Naive thymus-derived CD4-positive, alpha-beta T cell (primary cell): ENCODE results near the gene ORC5. TPM values are rescaled to one million over a fixed set of nuclear protein-coding genes. Genes with fewer than 3 reads are reported as not detected.
"Not testable (repeated sequence)": the region's sequence is repeated elsewhere in the genome, so short reads cannot be mapped to it uniquely, and the experiment has no call there.

Experiments used
- ATAC-seq: fragments of 150-1000 bp; cut with Tn5 transposase; 2 replicates; pipeline ENCODE4 v1.10.0; 2021; ENCODE audit warnings: mild to moderate bottlenecking, moderate library complexity
- CTCF ChIA-PET: fragments of 350-600 bp; sonication (Branson Sonifier 250); formaldehyde crosslinking; loops from one replicate; lab custom pipeline; 2021; ENCODE audit warnings: antibody characterized with exemption; lab: Charles Lee
- POLR2A ChIA-PET: fragments of 350-600 bp; sonication (Branson Sonifier 250); formaldehyde crosslinking; loops from one replicate; lab custom pipeline; 2021; ENCODE audit warnings: antibody characterized with exemption, inconsistent platforms; lab: Charles Lee
- DNase-seq, 9 donors: peaks; one replicate each; pipeline versions ENCODE4 v3.0.0 to v3.0.0-alpha.2; 2020 to 2022; ENCODE audit warnings: mixed read lengths in 1 of 9
- H3K27ac ChIP-seq: one replicate; pipeline ENCODE4 v1.7.0; 2013; ENCODE audit warnings: mild to moderate bottlenecking, low read depth, low read length, moderate library complexity
- H3K27me3 ChIP-seq, 2 donors: one replicate each; pipeline ENCODE4 v1.7.0; 2013; ENCODE audit warnings: low read length in 2 of 2, mild to moderate bottlenecking in 2 of 2, moderate library complexity in 2 of 2; ENCODE audit not compliant: control insufficient read depth in 2 of 2, insufficient read depth in 2 of 2
- H3K36me3 ChIP-seq, 3 experiments: 1 replicate in 2 of 3; 2 replicates in 1 of 3; pipeline ENCODE4 v1.7.0; 2013; ENCODE audit warnings: low read length in 3 of 3, mild to moderate bottlenecking in 3 of 3, moderate library complexity in 1 of 3; ENCODE audit not compliant: insufficient read depth in 3 of 3, control insufficient read depth in 2 of 3
- H3K4me1 ChIP-seq, 2 donors: one replicate each; pipeline ENCODE4 v1.7.0; 2013; ENCODE audit warnings: low read length in 2 of 2, mild to moderate bottlenecking in 2 of 2, moderate library complexity in 1 of 2; ENCODE audit not compliant: control insufficient read depth in 2 of 2, insufficient read depth in 2 of 2
- H3K4me3 ChIP-seq: 2 replicates; pipeline ENCODE4 v1.7.0; 2013; ENCODE audit warnings: mild to moderate bottlenecking, low read length
- H3K9me3 ChIP-seq, 3 experiments: 1 replicate in 2 of 3; 2 replicates in 1 of 3; pipeline ENCODE4 v1.7.0; 2013; ENCODE audit warnings: low read length in 3 of 3; ENCODE audit not compliant: control insufficient read depth in 2 of 3
- H3K27ac Mint-ChIP-seq, 9 donors: one replicate each; pipeline ENCODE4 v1.8.0; 2020 to 2022; ENCODE audit warnings: mixed read lengths in 9 of 9, mild to moderate bottlenecking in 8 of 9, moderate library complexity in 5 of 9, inconsistent platforms in 2 of 9
- H3K27me3 Mint-ChIP-seq, 5 donors: one replicate each; pipeline ENCODE4 v1.8.0; 2021 to 2022; ENCODE audit warnings: mixed read lengths in 5 of 5, mild to moderate bottlenecking in 1 of 5
- H3K36me3 Mint-ChIP-seq, 5 donors: one replicate each; pipeline ENCODE4 v1.8.0; 2020 to 2022; ENCODE audit warnings: mixed read lengths in 5 of 5, mild to moderate bottlenecking in 3 of 5, inconsistent platforms in 1 of 5
- H3K4me1 Mint-ChIP-seq, 7 donors: one replicate each; pipeline ENCODE4 v1.8.0; 2020 to 2022; ENCODE audit warnings: mixed read lengths in 7 of 7, mild to moderate bottlenecking in 3 of 7, inconsistent platforms in 1 of 7
- H3K4me3 Mint-ChIP-seq, 10 donors: one replicate each; pipeline ENCODE4 v1.8.0; 2020 to 2022; ENCODE audit warnings: mild to moderate bottlenecking in 10 of 10, mixed read lengths in 10 of 10, moderate library complexity in 6 of 10, inconsistent platforms in 2 of 10
- H3K9me3 Mint-ChIP-seq, 11 donors: one replicate each; pipeline ENCODE4 v1.8.0; 2020 to 2022; ENCODE audit warnings: mixed read lengths in 11 of 11, mild to moderate bottlenecking in 4 of 11, inconsistent platforms in 1 of 11, moderate library complexity in 1 of 11
- intact Hi-C, 2 donors: fragments of 100-400 bp; cut with micrococcal nuclease; formaldehyde crosslinking; loops; one replicate each; pipeline ENCODE4 v1.15.1; 2023
- polyA plus RNA-seq, 2 donors: library from polyadenylated mRNA; unstranded; fragments of 300-500 nt; fragmentation: Illumina TruSeq; gene quantifications; one replicate each; pipeline ENCODE4 v1.2.3, GENCODE V29; 2021
- total RNA-seq, 6 experiments: library from RNA in 5 of 6; stranded (reverse) in 5 of 6; gene quantifications; 1 replicate in 5 of 6; 2 replicates in 1 of 6; pipeline ENCODE4 v1.2.3 and lab custom pipeline; 2021 to 2026

The ORC5 gene
- total and polyA plus RNA-seq, 7 experiments from 2014 or later: 15.9 to 30.3 (median 25.4) TPM

GRCh38 chr7:104241538-104242209 lies 33.9 kb upstream of the ORC5 start:
- Histone ChIP-seq H3K27ac (no peak overlapping the region), H3K36me3 (no peaks in the 10 kb centered on the region), H3K4me3 (no peak overlapping the region), H3K9me3 (no peaks in the 10 kb centered on the region), H3K4me1 (no peaks in the 10 kb centered on the region), H3K27me3 (no peaks in the 10 kb centered on the region)
- intact Hi-C loops: no loop called here
- H3K9me3 Mint-ChIP-seq: no peaks in the 10 kb centered on the region
- H3K36me3 Mint-ChIP-seq: no peaks in the 10 kb centered on the region
- ATAC-seq: no peak
- no peak for DNase-seq
- H3K27ac Mint-ChIP-seq: no peak overlapping the region
- POLR2A ChIA-PET: interaction anchor here (0.7 kb wide), 1 partner anchor 1022 kb away, joined by 3 read pairs; no protein-coding TSS in a partner anchor
- H3K27me3 Mint-ChIP-seq: peaks cover 19 to 56% (median 44%) of the 10 kb centered on the region in 5 donors
- H3K4me3 Mint-ChIP-seq: no peak overlapping the region
- CTCF ChIA-PET: interaction anchor here (0.6 to 0.7 kb wide), 2 partner anchors 13 kb away, joined by 3 to 4 read pairs; no protein-coding TSS in a partner anchor
- H3K4me1 Mint-ChIP-seq: peaks cover 0 to 1% (median 0%) of the 10 kb centered on the region in 7 donors

DNA sequence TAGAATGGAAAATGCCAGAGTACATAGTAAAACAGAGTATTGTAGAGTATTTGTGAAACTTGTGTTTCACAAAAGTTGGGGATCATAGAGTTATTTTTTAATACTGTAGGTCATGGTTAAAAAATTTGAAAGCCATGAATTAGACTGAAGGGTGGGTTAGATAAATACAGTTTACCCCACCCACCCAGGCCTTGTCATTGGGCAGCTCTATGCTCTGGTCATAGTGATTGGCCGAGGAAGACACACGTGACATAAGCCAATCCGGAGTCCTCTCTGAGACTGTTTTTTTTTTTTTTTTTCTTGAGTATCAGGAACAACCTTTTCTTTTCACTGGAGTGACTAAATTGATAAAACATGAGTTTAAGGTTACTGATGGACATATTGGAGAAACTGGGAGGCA lies 33.3 kb upstream of the ORC5 start:
- Mint-ChIP-seq H3K4me1 (peaks cover 0 to 1% (median 0%) of the 10 kb centered on the region in 7 donors), H3K27me3 (peaks cover 19 to 54% (median 47%) of the 10 kb centered on the region in 5 donors), H3K27ac (no peak overlapping the region), H3K36me3 (no peaks in the 10 kb centered on the region), H3K9me3 (no peaks in the 10 kb centered on the region), H3K4me3 (no peak overlapping the region)
- DNase-seq: no peak
- POLR2A ChIA-PET: interaction anchor here (0.7 kb wide), 1 partner anchor 1022 kb away, joined by 3 read pairs; no protein-coding TSS in a partner anchor
- intact Hi-C loops: no loop called here
- no peaks in the 10 kb centered on the region for H3K36me3 ChIP-seq
- ATAC-seq: no peak
- CTCF ChIA-PET: interaction anchor here (0.7 kb wide), 1 partner anchor 12 kb away, joined by 4 read pairs; no protein-coding TSS in a partner anchor
- H3K4me3 ChIP-seq: no peak overlapping the region
- H3K27ac ChIP-seq: no peak overlapping the region
- no peaks in the 10 kb centered on the region for H3K27me3 ChIP-seq
- no peaks in the 10 kb centered on the region for H3K4me1 ChIP-seq
- H3K9me3 ChIP-seq: no peaks in the 10 kb centered on the region

DNA sequence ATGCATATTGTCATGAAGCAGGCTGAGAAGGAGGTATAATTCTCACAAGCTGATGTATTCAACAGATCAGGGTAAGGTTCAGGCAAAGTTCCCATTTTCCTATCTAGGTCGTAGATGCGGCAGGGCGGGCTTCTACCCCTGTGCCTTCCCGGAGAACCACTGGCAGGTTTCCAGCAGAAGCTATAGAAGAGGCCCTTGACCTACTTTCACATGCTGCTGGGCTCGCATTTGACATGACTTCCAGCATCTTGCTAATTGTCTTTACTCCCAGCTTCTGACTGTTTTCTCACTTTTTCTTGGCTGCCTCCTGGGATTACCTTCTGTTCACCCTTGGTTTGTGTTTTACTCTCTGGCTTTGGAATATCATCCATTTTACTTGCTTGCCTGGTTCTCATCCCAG lies 32.6 kb upstream of the ORC5 start:
- no peak for ATAC-seq

DNA sequence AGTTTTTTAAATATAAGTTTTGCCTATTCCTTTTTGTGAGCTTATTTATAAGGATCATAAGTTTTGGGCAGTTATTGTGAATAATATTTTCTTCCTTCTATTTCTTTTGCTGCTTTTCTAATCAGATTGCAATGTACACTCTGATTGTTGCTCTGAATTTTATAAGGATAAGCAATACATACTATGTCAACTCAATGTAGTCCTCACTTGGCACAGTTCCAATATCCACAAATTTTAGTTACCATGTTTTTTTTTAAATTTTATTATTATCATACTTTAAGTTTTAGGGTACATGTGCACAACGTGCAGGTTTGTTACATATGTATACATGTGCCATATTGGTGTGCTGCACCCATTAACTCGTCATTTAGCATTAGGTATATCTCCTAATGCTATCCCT lies 27.2 kb upstream of the ORC5 start:
- H3K27ac ChIP-seq, intact Hi-C loops, H3K9me3 ChIP-seq, POLR2A ChIA-PET, H3K36me3 ChIP-seq, ATAC-seq, CTCF ChIA-PET, H3K27ac Mint-ChIP-seq, H3K4me3 Mint-ChIP-seq, H3K27me3 ChIP-seq, H3K36me3 Mint-ChIP-seq, H3K4me1 Mint-ChIP-seq, H3K4me3 ChIP-seq, DNase-seq, H3K4me1 ChIP-seq, H3K9me3 Mint-ChIP-seq: not testable (repeated sequence)
- peaks cover 17 to 47% (median 39%) of the 10 kb centered on the region in 5 donors for H3K27me3 Mint-ChIP-seq

More for the DNA sequence above, 32.6 kb upstream of the ORC5 start:
- ChIA-PET POLR2A (no interaction called here), CTCF (interaction anchor here (1.3 kb wide), 1 partner anchor 9 kb away, joined by 5 read pairs; no protein-coding TSS in a partner anchor)
- intact Hi-C loops: no loop called here
- no peaks in the 10 kb centered on the region for H3K9me3 ChIP-seq
- H3K27ac ChIP-seq: no peak overlapping the region
- Mint-ChIP-seq H3K4me3 (no peak overlapping the region), H3K27me3 (peaks cover 16 to 51% (median 45%) of the 10 kb centered on the region in 5 donors), H3K9me3 (no peaks in the 10 kb centered on the region), H3K36me3 (no peaks in the 10 kb centered on the region), H3K27ac (no peak overlapping the region), H3K4me1 (peaks cover 0 to 1% (median 0%) of the 10 kb centered on the region in 7 donors)
- no peaks in the 10 kb centered on the region for H3K36me3 ChIP-seq
- H3K4me1 ChIP-seq: no peaks in the 10 kb centered on the region
- H3K4me3 ChIP-seq: no peak overlapping the region
- H3K27me3 ChIP-seq: no peaks in the 10 kb centered on the region
- DNase-seq: no peak

- Mint-ChIP-seq H3K9me3 (no peaks in the 10 kb centered on the region), H3K27me3 (peaks cover 16 to 37% (median 30%) of the 10 kb centered on the region in 5 donors), H3K4me3 (no peak overlapping the region), H3K4me1 (peaks cover 0 to 5% (median 0%) of the 10 kb centered on the region in 7 donors), H3K27ac (peak overlapping the region in 1 of 9 donors; percentile 51), H3K36me3 (no peaks in the 10 kb centered on the region)
- H3K9me3 ChIP-seq: no peaks in the 10 kb centered on the region
- no peaks in the 10 kb centered on the region for H3K27me3 ChIP-seq
- no peaks in the 10 kb centered on the region for H3K36me3 ChIP-seq
- intact Hi-C loops: loop anchor here (1.0 kb wide), 3 partner anchors 36 to 687 kb away; no protein-coding TSS in a partner anchor
- ATAC-seq: peak; percentile 86
- no peak overlapping the region for H3K27ac ChIP-seq
- H3K4me3 ChIP-seq: no peak overlapping the region
- peak; percentile 10 to 46 (median 28) for DNase-seq
- H3K4me1 ChIP-seq: no peaks in the 10 kb centered on the region
- POLR2A ChIA-PET: no interaction called here
- CTCF ChIA-PET: interaction anchor here (0.7 to 2.3 kb wide), 8 partner anchors 8 to 690 kb away, joined by 3 to 11 read pairs (median 6); no protein-coding TSS in a partner anchor
Measured at GRCh38 chr7:104231054-104232046, 23.5 kb upstream of the ORC5 start.

GRCh38 chr7:104230606-104231005 lies 22.8 kb upstream of the ORC5 start:
- Mint-ChIP-seq H3K27ac (no peak overlapping the region), H3K4me3 (no peak overlapping the region), H3K27me3 (peaks cover 17 to 38% (median 30%) of the 10 kb centered on the region in 5 donors), H3K4me1 (peaks cover 0 to 5% (median 0%) of the 10 kb centered on the region in 7 donors), H3K9me3 (no peaks in the 10 kb centered on the region), H3K36me3 (no peaks in the 10 kb centered on the region)
- no peak overlapping the region for H3K27ac ChIP-seq
- no peaks in the 10 kb centered on the region for H3K9me3 ChIP-seq
- intact Hi-C loops: loop anchor here (1.0 kb wide), 3 partner anchors 37 to 688 kb away; no protein-coding TSS in a partner anchor
- no peaks in the 10 kb centered on the region for H3K4me1 ChIP-seq
- ATAC-seq (no peak), DNase-seq (no peak)
- H3K4me3 ChIP-seq: no peak overlapping the region
- ChIA-PET CTCF (interaction anchor here (0.8 to 2.3 kb wide), 4 partner anchors 9 to 688 kb away, joined by 3 to 11 read pairs (median 4); no protein-coding TSS in a partner anchor), POLR2A (no interaction called here)
- no peaks in the 10 kb centered on the region for H3K27me3 ChIP-seq
- no peaks in the 10 kb centered on the region for H3K36me3 ChIP-seq
